B cell (primary cell): Measurements from ENCODE around the gene KBTBD12. TPM values are rescaled to one million over a fixed set of nuclear protein-coding genes. Genes with fewer than 3 reads are reported as not detected.

ENCODE experiments used
- ATAC-seq: fragments of 200-7000 bp; cut with Tn5 transposase; one replicate; pipeline ENCODE4 v1.10.0; 2021; ENCODE audit warnings: low read depth, mild to moderate bottlenecking, moderate number of reproducible peaks, moderate library complexity
- CTCF ChIA-PET: fragments of 350-600 bp; sonication (Branson Sonifier 250); formaldehyde crosslinking; loops from one replicate; lab custom pipeline; 2021; ENCODE audit warnings: antibody characterized with exemption, inconsistent platforms; lab: Charles Lee
- POLR2A ChIA-PET: fragments of 350-600 bp; sonication (Branson Sonifier 250); formaldehyde crosslinking; loops from one replicate; lab custom pipeline; 2021; ENCODE audit warnings: antibody characterized with exemption; lab: Charles Lee
- DNase-seq: peaks from one replicate; pipeline ENCODE4 v3.0.0; 2013
- H2AFZ ChIP-seq: 2 replicates; pipeline ENCODE4 v1.6.1; 2012; ENCODE audit warnings: mild to moderate bottlenecking, low read depth, low read length; ENCODE audit not compliant: insufficient read depth, poor library complexity, severe bottlenecking
- H3K27ac ChIP-seq, 2 donors: 1 replicate in 1 of 2; 2 replicates in 1 of 2; pipeline ENCODE4 v1.5.1; 2012 to 2013; ENCODE audit warnings: low read length in 2 of 2, mild to moderate bottlenecking in 2 of 2, moderate library complexity in 1 of 2
- H3K27me3 ChIP-seq, 4 experiments: fragments of 200-600 bp in 1 of 4; sonication (generic) in 1 of 4; replicated peaks in 1 of 4; 1 replicate in 2 of 4; 2 replicates in 2 of 4; pipeline versions ENCODE4 v1.6.1 to v1.7.0; 2013 to 2016; ENCODE audit warnings: low read length in 3 of 4, mild to moderate bottlenecking in 2 of 4, mixed read lengths in 1 of 4, moderate library complexity in 1 of 4; ENCODE audit not compliant: insufficient read depth in 4 of 4, control insufficient read depth in 3 of 4; ENCODE audit errors: control extremely low read depth in 1 of 4
- H3K36me3 ChIP-seq, 2 experiments: replicated peaks in 1 of 2; 1 replicate in 1 of 2; 2 replicates in 1 of 2; pipeline versions ENCODE4 v1.6.1 to v1.7.1; 2013; ENCODE audit warnings: low read length in 1 of 2; ENCODE audit not compliant: insufficient read depth in 2 of 2, control insufficient read depth in 1 of 2; ENCODE audit errors: control extremely low read depth in 1 of 2, extremely low read depth in 1 of 2
- H3K4me1 ChIP-seq, 2 donors: fragments of 200-600 bp in 1 of 2; sonication (generic) in 1 of 2; 1 replicate in 1 of 2; 2 replicates in 1 of 2; pipeline versions ENCODE4 v1.5.1 to v1.6.1; 2013 to 2017; ENCODE audit warnings: low read length in 2 of 2; ENCODE audit not compliant: control insufficient read depth in 2 of 2, insufficient read depth in 2 of 2
- H3K4me2 ChIP-seq: replicated peaks from 2 replicates; pipeline ENCODE3; 2012; ENCODE audit warnings: mild to moderate bottlenecking, low read depth, low read length; ENCODE audit not compliant: poor library complexity, severe bottlenecking
- H3K4me3 ChIP-seq, 5 experiments: fragments of 200-600 bp in 1 of 5; sonication (generic) in 1 of 5; 1 replicate in 3 of 5; 2 replicates in 2 of 5; pipeline versions ENCODE4 v1.5.1 to v1.7.0; 2011 to 2016; ENCODE audit warnings: low read length in 4 of 5, mild to moderate bottlenecking in 4 of 5, low read depth in 2 of 5, control low read depth in 1 of 5, moderate library complexity in 1 of 5; ENCODE audit not compliant: insufficient read depth in 1 of 5; ENCODE audit errors: control extremely low read depth in 1 of 5, extremely low read depth in 1 of 5
- H3K79me2 ChIP-seq: fragments of 200-600 bp; sonication (generic); one replicate; pipeline ENCODE4 v1.6.0; 2016; ENCODE audit warnings: low read length; ENCODE audit not compliant: control insufficient read depth, insufficient read depth
- H3K9ac ChIP-seq: fragments of 200-600 bp; sonication (generic); 2 replicates; pipeline ENCODE4 v1.6.1; 2017; ENCODE audit warnings: mild to moderate bottlenecking, low read length, moderate library complexity
- H3K9me3 ChIP-seq, 3 donors: one replicate each; pipeline versions ENCODE4 v1.6.1 to v1.7.1; 2013; ENCODE audit warnings: low read length in 2 of 3; ENCODE audit not compliant: control insufficient read depth in 2 of 3, insufficient read depth in 1 of 3; ENCODE audit errors: control extremely low read depth in 1 of 3
- H4K20me1 ChIP-seq: 2 replicates; pipeline ENCODE4 v1.6.0; 2012; ENCODE audit warnings: mild to moderate bottlenecking, low read length; ENCODE audit not compliant: insufficient read depth, control insufficient read depth, poor library complexity, severe bottlenecking
- H3K27ac Mint-ChIP-seq: one replicate; pipeline ENCODE4 v1.8.0; 2021; ENCODE audit warnings: mixed read lengths
- H3K27me3 Mint-ChIP-seq: one replicate; pipeline ENCODE4 v1.8.0; 2021; ENCODE audit warnings: mixed read lengths
- H3K4me1 Mint-ChIP-seq: one replicate; pipeline ENCODE4 v1.8.0; 2021; ENCODE audit warnings: mixed read lengths
- H3K4me3 Mint-ChIP-seq: one replicate; pipeline ENCODE4 v1.8.0; 2021; ENCODE audit warnings: mixed read lengths
- H3K9me3 Mint-ChIP-seq: one replicate; pipeline ENCODE4 v1.8.0; 2022; ENCODE audit warnings: mixed read lengths; ENCODE audit not compliant: insufficient read depth
- CTCF ChIP-seq: fragments of 200-600 bp; IDR thresholded peaks from one replicate; pipeline ENCODE4 v1.8.0; 2022; ENCODE audit warnings: antibody characterized with exemption, mild to moderate bottlenecking
- EZH2 ChIP-seq: IDR thresholded peaks from 2 replicates; pipeline ENCODE4 v1.6.1; 2012; ENCODE audit warnings: borderline replicate concordance, low read depth, mild to moderate bottlenecking, moderate library complexity, low read length; ENCODE audit not compliant: insufficient read depth, poor library complexity, severe bottlenecking
- WGBS: methylation state at CpG from one replicate; pipeline ENCODE4 v1.1.5; 2013; ENCODE audit warnings: missing lambda C conversion rate; ENCODE audit not compliant: insufficient coverage; 5-methylcytosine and 5-hydroxymethylcytosine counted together
- intact Hi-C: fragments of 100-400 bp; cut with micrococcal nuclease; formaldehyde crosslinking; loops from one replicate; pipeline ENCODE4 v1.10.0; 2022
- polyA plus RNA-seq: library from polyadenylated mRNA; depleted of rRNA; stranded (reverse); fragments of >200 nt; gene quantifications from 2 replicates; pipeline ENCODE4 v1.2.3, GENCODE V29; 2012
- total RNA-seq, 2 donors: library from RNA; stranded (reverse); fragments of 120-200 nt in 1 of 2; gene quantifications; 1 replicate in 1 of 2; 2 replicates in 1 of 2; pipeline versions ENCODE4 v1.2.3 to v1.2.4, GENCODE V29; 2013 to 2022

KBTBD12 gene
- total and polyA plus RNA-seq, 2 donors (not counting 1 experiment from before 2014, with no cell fraction given): 0.22 TPM; not detected in 1

DNA sequence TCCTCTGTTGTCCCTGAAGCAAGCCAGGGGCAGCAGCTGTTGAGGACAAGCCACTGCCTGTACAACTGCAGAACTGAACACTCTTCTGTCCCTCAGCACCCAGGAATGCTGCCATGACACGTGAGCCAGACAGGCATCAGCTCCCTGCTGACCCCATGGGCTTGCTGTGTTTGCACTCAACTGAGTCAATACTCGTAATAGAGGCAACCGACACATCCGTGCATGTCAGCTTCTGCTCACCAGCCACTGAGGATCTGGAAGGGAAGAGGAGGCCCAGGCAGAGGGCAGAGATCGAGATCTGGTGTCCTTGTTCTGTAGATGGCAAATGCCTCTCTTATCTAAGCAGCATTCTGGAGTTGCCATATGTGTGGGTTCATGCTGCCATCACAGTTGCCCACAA lies 82.9 kb downstream of the KBTBD12 start:
- POLR2A ChIA-PET: no interaction called here

GRCh38 chr3:127998596-127998995 lies 83.6 kb downstream of the KBTBD12 start:
- Histone ChIP-seq H3K36me3 (no peaks in the 10 kb centered on the region), H3K4me2 (no peak overlapping the region), H4K20me1 (no peaks in the 10 kb centered on the region), H3K4me3 (no peak overlapping the region), H3K79me2 (no peaks in the 10 kb centered on the region), H3K27ac (no peak overlapping the region), H2AFZ (no peak overlapping the region), H3K9ac (no peak overlapping the region), H3K27me3 (peaks cover 0 to 5% (median 1%) of the 10 kb centered on the region in 4 experiments), H3K4me1 (no peaks in the 10 kb centered on the region), H3K9me3 (no peaks in the 10 kb centered on the region)
- Mint-ChIP-seq H3K4me3 (no peak overlapping the region), H3K27me3 (peaks cover 3% of the 10 kb centered on the region), H3K9me3 (no peaks in the 10 kb centered on the region), H3K27ac (no peak overlapping the region), H3K4me1 (no peaks in the 10 kb centered on the region)
- 56% methylated on average over 2 of the region's 3 CpGs for WGBS
- no peak for TF ChIP-seq EZH2
- no peak for TF ChIP-seq CTCF
- ChIA-PET POLR2A (no interaction called here), CTCF (no interaction called here)
- intact Hi-C loops: no loop called here
- DNase-seq: no peak
- no peak for ATAC-seq

More for the DNA sequence above, 82.9 kb downstream of the KBTBD12 start:
- H3K9me3 ChIP-seq: no peaks in the 10 kb centered on the region
- CTCF ChIA-PET: no interaction called here
- H3K27me3 Mint-ChIP-seq: peaks cover 3% of the 10 kb centered on the region
- no peak overlapping the region for H3K9ac ChIP-seq
- H3K4me2 ChIP-seq: no peak overlapping the region
- H3K27ac ChIP-seq: no peak overlapping the region
- no peaks in the 10 kb centered on the region for H4K20me1 ChIP-seq
- H3K36me3 ChIP-seq: no peaks in the 10 kb centered on the region
- H2AFZ ChIP-seq: no peak overlapping the region
- intact Hi-C loops: no loop called here
- H3K79me2 ChIP-seq: no peaks in the 10 kb centered on the region
- no peak for ATAC-seq
- no peak overlapping the region for H3K4me3 ChIP-seq
- H3K27me3 ChIP-seq: peaks cover 0 to 5% (median 1%) of the 10 kb centered on the region in 4 experiments
- no peak for DNase-seq
- 97% methylated on average over 4 of the region's 5 CpGs for WGBS
- H3K4me1 Mint-ChIP-seq: no peaks in the 10 kb centered on the region
- H3K9me3 Mint-ChIP-seq: no peaks in the 10 kb centered on the region
- H3K4me1 ChIP-seq: no peaks in the 10 kb centered on the region
- H3K27ac Mint-ChIP-seq: no peak overlapping the region
- no peak for TF ChIP-seq CTCF
- no peak for TF ChIP-seq EZH2
- H3K4me3 Mint-ChIP-seq: no peak overlapping the region
